SK-N-SH (cell line): ENCODE data around the gene KLC1. TPM values are rescaled to one million over a fixed set of nuclear protein-coding genes. Genes with fewer than 3 reads are reported as not detected.

Source experiments
- CTCF ChIA-PET: fragments of 300-600, 350-600 bp; formaldehyde crosslinking; extraction: SDS; loops from one replicate; lab custom pipeline; 2021; lab: Yijun Ruan, JAX
- POLR2A ChIA-PET: fragments of 350-600 bp; sonication (Branson Sonifier 250); formaldehyde crosslinking; extraction: SDS; loops from one replicate; lab custom pipeline; 2020; ENCODE audit warnings: antibody characterized with exemption, inconsistent platforms; lab: Yijun Ruan, JAX
- DNase-seq: peaks from one replicate; pipeline ENCODE4 v3.0.0; 2012
- H2AFZ ChIP-seq: fragments of 200-600 bp; sonication (generic); 2 replicates; pipeline ENCODE4 v1.8.1; 2016; ENCODE audit warnings: antibody characterized with exemption, mild to moderate bottlenecking, low read depth
- H3F3A ChIP-seq: fragments of 200-600 bp; sonication (generic); replicated peaks from 2 replicates; pipeline ENCODE3; 2016; ENCODE audit warnings: antibody characterized with exemption, mild to moderate bottlenecking; ENCODE audit not compliant: insufficient read depth
- H3K27ac ChIP-seq, 2 experiments: fragments of 200-500 bp in 1 of 2; fragments of 200-600 bp in 1 of 2; sonication (Bioruptor generic) in 1 of 2; sonication (generic), shearing (Covaris generic) in 1 of 2; 2 replicates each; pipeline versions ENCODE4 v1.5.1 to v1.6.1; 2014 to 2016; ENCODE audit warnings: low read depth in 2 of 2, inconsistent platforms in 1 of 2, low read length in 1 of 2, mild to moderate bottlenecking in 1 of 2, mixed read lengths in 1 of 2
- H3K27me3 ChIP-seq: fragments of 200-600 bp; sonication (generic), shearing (Covaris generic); 2 replicates; pipeline ENCODE4 v1.6.1; 2016; ENCODE audit warnings: mixed run types; ENCODE audit not compliant: insufficient read depth
- H3K36me3 ChIP-seq, 2 experiments: fragments of 200-500 bp in 1 of 2; fragments of 200-600 bp in 1 of 2; sonication (Bioruptor generic) in 1 of 2; sonication (generic) in 1 of 2; replicated peaks in 1 of 2; 2 replicates each; pipeline versions ENCODE3 to v1.5.1; 2014 to 2016; ENCODE audit warnings: low read length in 1 of 2, mild to moderate bottlenecking in 1 of 2; ENCODE audit not compliant: insufficient read depth in 2 of 2, control insufficient read depth in 1 of 2
- H3K4me1 ChIP-seq, 2 experiments: fragments of 200-500 bp in 1 of 2; fragments of 200-600 bp in 1 of 2; sonication (Bioruptor generic) in 1 of 2; sonication (generic), shearing (Covaris generic) in 1 of 2; 2 replicates each; pipeline versions ENCODE4 v1.5.1 to v1.6.1; 2014 to 2016; ENCODE audit warnings: low read depth in 1 of 2, low read length in 1 of 2, mixed run types in 1 of 2; ENCODE audit not compliant: insufficient read depth in 2 of 2, control insufficient read depth in 1 of 2
- H3K4me2 ChIP-seq: fragments of 200-600 bp; sonication (generic), shearing (Covaris generic); 2 replicates; pipeline ENCODE4 v1.6.1; 2017; ENCODE audit warnings: mixed run types
- H3K4me3 ChIP-seq, 2 experiments: fragments of 200-500 bp in 1 of 2; fragments of 200-600 bp in 1 of 2; sonication (Bioruptor generic) in 1 of 2; sonication (generic), shearing (Covaris generic) in 1 of 2; 2 replicates each; pipeline versions ENCODE4 v1.5.1 to v1.8.1; 2014 to 2016; ENCODE audit warnings: low read depth in 2 of 2, inconsistent platforms in 1 of 2, low read length in 1 of 2, mild to moderate bottlenecking in 1 of 2, mixed read lengths in 1 of 2, moderate library complexity in 1 of 2
- H3K79me2 ChIP-seq: fragments of 200-600 bp; sonication (generic); 2 replicates; pipeline ENCODE4 v1.8.1; 2017; ENCODE audit warnings: mild to moderate bottlenecking; ENCODE audit not compliant: insufficient read depth
- H3K9ac ChIP-seq: fragments of 200-600 bp; sonication (generic); 2 replicates; pipeline ENCODE4 v1.6.1; 2017; ENCODE audit warnings: mixed run types
- H3K9me2 ChIP-seq: fragments of 200-600 bp; sonication (generic); 2 replicates; pipeline ENCODE4 v1.6.1; 2017; ENCODE audit warnings: mixed run types
- H3K9me3 ChIP-seq: fragments of 200-600 bp; sonication (generic); 2 replicates; pipeline ENCODE4 v1.6.1; 2017; ENCODE audit warnings: mixed run types, mild to moderate bottlenecking, moderate library complexity
- H4K20me1 ChIP-seq: fragments of 200-600 bp; sonication (generic); 2 replicates; pipeline ENCODE4 v1.6.1; 2017; ENCODE audit warnings: mild to moderate bottlenecking, mixed run types; ENCODE audit not compliant: insufficient read depth
- ELF1 ChIP-seq: IDR thresholded peaks from 2 replicates; pipeline ENCODE4 v1.4.0; 2012
- EP300 ChIP-seq, 2 experiments: IDR thresholded peaks; 2 replicates each; pipeline versions ENCODE4 v1.4.0 to v1.6.1; 2012; ENCODE audit warnings: borderline replicate concordance in 1 of 2, low read depth in 1 of 2, low read length in 1 of 2
- EZH2phosphoT487 ChIP-seq: fragments of 200-600 bp; sonication (generic); IDR thresholded peaks from 2 replicates; pipeline ENCODE4 v1.6.1; 2017; ENCODE audit warnings: low read depth, mixed run types, mild to moderate bottlenecking, antibody characterized with exemption, moderate library complexity, borderline replicate concordance
- GATA2 ChIP-seq: sonication (generic); formaldehyde crosslinking; IDR thresholded peaks from 2 replicates; pipeline ENCODE4 v1.5.0; 2020; ENCODE audit warnings: mild to moderate bottlenecking, missing genetic modification reagents
- JUND ChIP-seq: IDR thresholded peaks from 2 replicates; pipeline ENCODE4 v1.4.0; 2012
- NFIC ChIP-seq: IDR thresholded peaks from 2 replicates; pipeline ENCODE4 v1.4.0; 2012; ENCODE audit warnings: borderline replicate concordance
- POLR2AphosphoS5 ChIP-seq: IDR thresholded peaks from 2 replicates; pipeline ENCODE4 v1.6.1; 2012; ENCODE audit warnings: low read depth, low read length
- RFX5 ChIP-seq: IDR thresholded peaks from 2 replicates; pipeline ENCODE4 v1.6.1; 2012; ENCODE audit warnings: mild to moderate bottlenecking, improper control_type of control experiment, low read length
- SMC3 ChIP-seq: IDR thresholded peaks from 2 replicates; pipeline ENCODE4 v1.6.1; 2012; ENCODE audit warnings: low read depth, low read length, improper control_type of control experiment
- TAF1 ChIP-seq: IDR thresholded peaks from 2 replicates; pipeline ENCODE4 v1.6.1; 2012; ENCODE audit warnings: low read depth, mild to moderate bottlenecking, low read length, moderate library complexity, borderline replicate concordance
- YY1 ChIP-seq: IDR thresholded peaks from 2 replicates; pipeline ENCODE4 v1.4.0; 2012; ENCODE audit warnings: low read depth, mild to moderate bottlenecking
- WGBS: methylation state at CpG from one replicate; pipeline ENCODE4 v1.1.6; 2017; ENCODE audit warnings: low lambda C conversion rate; 5-methylcytosine and 5-hydroxymethylcytosine counted together
- polyA plus RNA-seq, 3 experiments: library from polyadenylated mRNA; depleted of rRNA; stranded (reverse); fragments of >200 nt; gene quantifications; 2 replicates each; pipeline ENCODE4 v1.2.3, GENCODE V29; 2012
- TF ChIP-seq, protein P1 (sequence below): fragments of 150-350 bp; IDR thresholded peaks from 2 replicates; pipeline ENCODE4 v1.6.1; 2017; ENCODE audit warnings: antibody characterized with exemption, low read length, low read depth, borderline replicate concordance
- TF ChIP-seq, protein P2 (sequence below): IDR thresholded peaks from 2 replicates; pipeline ENCODE4 v1.4.0; 2012; ENCODE audit warnings: low read depth, borderline replicate concordance
- TF ChIP-seq, protein P3 (sequence below): fragments of 150-350 bp; IDR thresholded peaks from 2 replicates; pipeline ENCODE4 v1.6.1; 2016; ENCODE audit warnings: mild to moderate bottlenecking, low read depth, low read length
- TF ChIP-seq, protein P4 (sequence below): IDR thresholded peaks from 2 replicates; pipeline ENCODE4; 2012
- TF ChIP-seq, protein P5 (sequence below): fragments of 200-600 bp; sonication (generic); IDR thresholded peaks from 2 replicates; pipeline ENCODE4 v1.6.1; 2017; ENCODE audit warnings: antibody characterized with exemption, mild to moderate bottlenecking, moderate library complexity

KLC1 gene
- polyA plus RNA-seq, 1 of the 3 experiments (the other 2 are of a cell fraction): 308 TPM

DNA sequence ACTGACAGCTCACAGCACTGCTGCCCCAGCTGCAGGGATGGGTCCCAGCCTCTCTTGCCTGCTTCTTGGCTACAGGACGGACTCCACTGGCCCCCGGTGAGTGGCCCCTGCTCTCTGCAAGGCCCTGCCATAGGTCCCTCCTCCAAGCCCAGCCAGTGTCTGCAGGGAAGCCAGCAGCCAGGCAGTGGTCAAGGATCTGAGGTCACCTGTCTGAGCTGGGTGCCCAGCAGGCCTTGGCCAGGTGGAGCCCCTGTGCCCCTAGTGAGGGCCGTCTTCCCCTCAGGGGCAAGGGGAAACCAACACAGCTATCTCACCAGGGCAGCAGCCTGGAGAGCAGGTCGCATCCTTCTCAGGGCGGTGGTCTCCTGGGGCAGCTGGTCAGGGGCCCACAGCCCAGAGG, 73.1 kb downstream of the KLC1 start:
- TF ChIP-seq YY1 (no peak), NFIC (no peak), SMC3 (no peak), EZH2phosphoT487 (no peak), RFX5 (no peak), JUND (no peak), GATA2 (CRISPR knock-in tag) (no peak), POLR2AphosphoS5 (no peak), TAF1 (no peak), EP300 (IDR thresholded peaks at IDR 0.05; ENCODE audit: borderline replicate concordance in 1 of 2, low read depth in 1 of 2, low read length in 1 of 2) (no peak), ELF1 (no peak)
- TF ChIP-seq, protein P1, sequence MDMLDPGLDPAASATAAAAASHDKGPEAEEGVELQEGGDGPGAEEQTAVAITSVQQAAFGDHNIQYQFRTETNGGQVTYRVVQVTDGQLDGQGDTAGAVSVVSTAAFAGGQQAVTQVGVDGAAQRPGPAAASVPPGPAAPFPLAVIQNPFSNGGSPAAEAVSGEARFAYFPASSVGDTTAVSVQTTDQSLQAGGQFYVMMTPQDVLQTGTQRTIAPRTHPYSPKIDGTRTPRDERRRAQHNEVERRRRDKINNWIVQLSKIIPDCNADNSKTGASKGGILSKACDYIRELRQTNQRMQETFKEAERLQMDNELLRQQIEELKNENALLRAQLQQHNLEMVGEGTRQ: no peak
- TF ChIP-seq, protein P2, sequence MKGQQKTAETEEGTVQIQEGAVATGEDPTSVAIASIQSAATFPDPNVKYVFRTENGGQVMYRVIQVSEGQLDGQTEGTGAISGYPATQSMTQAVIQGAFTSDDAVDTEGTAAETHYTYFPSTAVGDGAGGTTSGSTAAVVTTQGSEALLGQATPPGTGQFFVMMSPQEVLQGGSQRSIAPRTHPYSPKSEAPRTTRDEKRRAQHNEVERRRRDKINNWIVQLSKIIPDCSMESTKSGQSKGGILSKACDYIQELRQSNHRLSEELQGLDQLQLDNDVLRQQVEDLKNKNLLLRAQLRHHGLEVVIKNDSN: no peak
- TF ChIP-seq, protein P3, sequence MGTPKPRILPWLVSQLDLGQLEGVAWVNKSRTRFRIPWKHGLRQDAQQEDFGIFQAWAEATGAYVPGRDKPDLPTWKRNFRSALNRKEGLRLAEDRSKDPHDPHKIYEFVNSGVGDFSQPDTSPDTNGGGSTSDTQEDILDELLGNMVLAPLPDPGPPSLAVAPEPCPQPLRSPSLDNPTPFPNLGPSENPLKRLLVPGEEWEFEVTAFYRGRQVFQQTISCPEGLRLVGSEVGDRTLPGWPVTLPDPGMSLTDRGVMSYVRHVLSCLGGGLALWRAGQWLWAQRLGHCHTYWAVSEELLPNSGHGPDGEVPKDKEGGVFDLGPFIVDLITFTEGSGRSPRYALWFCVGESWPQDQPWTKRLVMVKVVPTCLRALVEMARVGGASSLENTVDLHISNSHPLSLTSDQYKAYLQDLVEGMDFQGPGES: no peak
- TF ChIP-seq, protein P4, sequence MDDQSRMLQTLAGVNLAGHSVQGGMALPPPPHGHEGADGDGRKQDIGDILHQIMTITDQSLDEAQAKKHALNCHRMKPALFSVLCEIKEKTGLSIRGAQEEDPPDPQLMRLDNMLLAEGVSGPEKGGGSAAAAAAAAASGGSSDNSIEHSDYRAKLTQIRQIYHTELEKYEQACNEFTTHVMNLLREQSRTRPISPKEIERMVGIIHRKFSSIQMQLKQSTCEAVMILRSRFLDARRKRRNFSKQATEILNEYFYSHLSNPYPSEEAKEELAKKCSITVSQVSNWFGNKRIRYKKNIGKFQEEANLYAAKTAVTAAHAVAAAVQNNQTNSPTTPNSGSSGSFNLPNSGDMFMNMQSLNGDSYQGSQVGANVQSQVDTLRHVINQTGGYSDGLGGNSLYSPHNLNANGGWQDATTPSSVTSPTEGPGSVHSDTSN: no peak
- TF ChIP-seq, protein P5, sequence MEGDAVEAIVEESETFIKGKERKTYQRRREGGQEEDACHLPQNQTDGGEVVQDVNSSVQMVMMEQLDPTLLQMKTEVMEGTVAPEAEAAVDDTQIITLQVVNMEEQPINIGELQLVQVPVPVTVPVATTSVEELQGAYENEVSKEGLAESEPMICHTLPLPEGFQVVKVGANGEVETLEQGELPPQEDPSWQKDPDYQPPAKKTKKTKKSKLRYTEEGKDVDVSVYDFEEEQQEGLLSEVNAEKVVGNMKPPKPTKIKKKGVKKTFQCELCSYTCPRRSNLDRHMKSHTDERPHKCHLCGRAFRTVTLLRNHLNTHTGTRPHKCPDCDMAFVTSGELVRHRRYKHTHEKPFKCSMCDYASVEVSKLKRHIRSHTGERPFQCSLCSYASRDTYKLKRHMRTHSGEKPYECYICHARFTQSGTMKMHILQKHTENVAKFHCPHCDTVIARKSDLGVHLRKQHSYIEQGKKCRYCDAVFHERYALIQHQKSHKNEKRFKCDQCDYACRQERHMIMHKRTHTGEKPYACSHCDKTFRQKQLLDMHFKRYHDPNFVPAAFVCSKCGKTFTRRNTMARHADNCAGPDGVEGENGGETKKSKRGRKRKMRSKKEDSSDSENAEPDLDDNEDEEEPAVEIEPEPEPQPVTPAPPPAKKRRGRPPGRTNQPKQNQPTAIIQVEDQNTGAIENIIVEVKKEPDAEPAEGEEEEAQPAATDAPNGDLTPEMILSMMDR: no peak
- Histone ChIP-seq H3K9me2 (no peaks in the 10 kb centered on the region), H3K27ac (no peak overlapping the region; a peak in 1 of 4 replicates), H3K4me2 (no peak overlapping the region), H3K27me3 (no peaks in the 10 kb centered on the region), H2AFZ (no peak overlapping the region), H3K9ac (no peak overlapping the region), H3F3A (peaks cover 2% of the 10 kb centered on the region), H3K4me3 (no peak overlapping the region), H3K79me2 (peaks cover 4% of the 10 kb centered on the region; the same call in 1 of the 2 replicates), H4K20me1 (no peaks in the 10 kb centered on the region), H3K36me3 (peaks cover 7 to 80% of the 10 kb centered on the region in 2 experiments), H3K4me1 (peaks cover 0 to 25% of the 10 kb centered on the region in 2 experiments; a peak in 1 of 4 replicates), H3K9me3 (no peaks in the 10 kb centered on the region)
- CTCF ChIA-PET: no interaction called here
- POLR2A ChIA-PET: interaction anchor here (1.3 kb wide), 1 partner anchor 9 kb away, joined by 3 read pairs; no protein-coding TSS in a partner anchor
- 92% methylated on average over 2 of the region's 5 CpGs for WGBS
- DNase-seq: no peak
